Psoas muscle (tissue), 8 donors: ENCODE results near the gene HID1. TPM values are rescaled to one million over a fixed set of nuclear protein-coding genes. Genes with fewer than 3 reads are reported as not detected.

Source experiments
- ATAC-seq, 4 donors: fragments of 200-7000 bp; cut with Tn5 transposase; one replicate each; pipeline ENCODE4 v1.9.1; 2020; ENCODE audit warnings: moderate library complexity in 3 of 4, mild to moderate bottlenecking in 2 of 4
- DNase-seq, 2 donors: peaks; one replicate each; pipeline ENCODE4 v3.0.0-alpha.2; 2020
- H3K27ac ChIP-seq: fragments of 200-600 bp; one replicate; pipeline ENCODE4 v1.8.0; 2022
- H3K27me3 ChIP-seq, 3 donors: fragments of 200-600 bp in 1 of 3; one replicate each; pipeline versions ENCODE4 v1.6.1 to v1.8.0; 2013 to 2022; ENCODE audit warnings: low read length in 2 of 3, mild to moderate bottlenecking in 2 of 3, moderate library complexity in 1 of 3; ENCODE audit not compliant: insufficient read depth in 3 of 3
- H3K36me3 ChIP-seq, 2 donors: fragments of 200-600 bp in 1 of 2; one replicate each; pipeline versions ENCODE4 v1.6.1 to v1.8.0; 2013 to 2022; ENCODE audit warnings: low read depth in 1 of 2, mild to moderate bottlenecking in 1 of 2, moderate library complexity in 1 of 2; ENCODE audit not compliant: insufficient read depth in 1 of 2
- H3K4me1 ChIP-seq: fragments of 200-600 bp; one replicate; pipeline ENCODE4 v1.8.0; 2022
- H3K4me3 ChIP-seq: fragments of 200-600 bp; one replicate; pipeline ENCODE4 v1.8.0; 2022; ENCODE audit warnings: mild to moderate bottlenecking
- H3K9me3 ChIP-seq: fragments of 200-600 bp; one replicate; pipeline ENCODE4 v1.8.0; 2022
- CTCF ChIP-seq: fragments of 200-600 bp; IDR thresholded peaks from one replicate; pipeline ENCODE4 v1.8.0; 2022; ENCODE audit warnings: antibody characterized with exemption
- WGBS, 3 donors: extraction: QIAGEN DNeasy Blood & Tissue Kit; methylation state at CpG; one replicate each; pipeline versions ENCODE4 v1.1.6 to v1.1.7; 2013; 5-methylcytosine and 5-hydroxymethylcytosine counted together
- intact Hi-C, 2 donors: fragments of 100-400 bp; cut with DNase I; formaldehyde crosslinking; loops; one replicate each; pipeline versions ENCODE4 v1.11.0 to v1.14.2; 2022
- polyA plus RNA-seq, 3 donors: library from polyadenylated mRNA; stranded (reverse); fragments of 200-250 nt; gene quantifications; one replicate each; pipeline ENCODE4 v1.2.3, GENCODE V29; 2013
- total RNA-seq, 4 donors: library from RNA; stranded (reverse); fragmentation: NEBNext Ultra II Directional in 2 of 4; extraction: Animal tissue kit (Norgen Biotek cat#: 25700) in 2 of 4; gene quantifications; one replicate each; pipeline versions ENCODE4 v1.2.1 to v1.2.4, GENCODE V29; 2021 to 2023
- donor health status: healthy with polysubstance abuse.
- donor health status: DM: no; HTN: no; CAD: no; lungs with moderate emphysema.
- donor health status: Bipolar disorder and iron deficiency.
- donor health status: healthy.
- donor health status: DM: yes; HTN: yes; CAD: no.
- donor health status: DM: no; HTN: no; CAD: no.
- donor health status: DM: no; HTN: no; CAD: no.
- donor health status: DM: yes; HTN: yes; CAD: no.

Gene HID1
- total and polyA plus RNA-seq, 7 donors: 1.7 to 10.4 (median 2.6) TPM

- Histone ChIP-seq H3K36me3 (no peaks in the 10 kb centered on the region), H3K4me3 (no peak overlapping the region), H3K9me3 (no peaks in the 10 kb centered on the region), H3K4me1 (peaks cover 4% of the 10 kb centered on the region), H3K27me3 (no peaks in the 10 kb centered on the region), H3K27ac (no peak overlapping the region)
- WGBS, 3 donors: 86 to 91% (median 87%) methylated on average over 5 of the region's 5 CpGs
- no peak for TF ChIP-seq CTCF
- ATAC-seq (no peak), DNase-seq (no peak)
- intact Hi-C loops: no loop called here
These were observed 23.3 kb upstream of the HID1 start for GRCh38 chr17:74995847-74996246.

- Histone ChIP-seq H3K4me3 (no peak overlapping the region), H3K36me3 (no peaks in the 10 kb centered on the region), H3K27me3 (no peaks in the 10 kb centered on the region), H3K9me3 (no peaks in the 10 kb centered on the region), H3K4me1 (peaks cover 4% of the 10 kb centered on the region), H3K27ac (no peak overlapping the region)
- intact Hi-C loops: no loop called here
- 89 to 92% (median 92%) methylated on average over 7 of the region's 7 CpGs for WGBS, 3 donors
- ATAC-seq (no peak), DNase-seq (peak in 1 of 2 donors; percentile 19)
- no peak for TF ChIP-seq CTCF
These were observed 21.9 kb upstream of the HID1 start for GRCh38 chr17:74994440-74994839.

DNA sequence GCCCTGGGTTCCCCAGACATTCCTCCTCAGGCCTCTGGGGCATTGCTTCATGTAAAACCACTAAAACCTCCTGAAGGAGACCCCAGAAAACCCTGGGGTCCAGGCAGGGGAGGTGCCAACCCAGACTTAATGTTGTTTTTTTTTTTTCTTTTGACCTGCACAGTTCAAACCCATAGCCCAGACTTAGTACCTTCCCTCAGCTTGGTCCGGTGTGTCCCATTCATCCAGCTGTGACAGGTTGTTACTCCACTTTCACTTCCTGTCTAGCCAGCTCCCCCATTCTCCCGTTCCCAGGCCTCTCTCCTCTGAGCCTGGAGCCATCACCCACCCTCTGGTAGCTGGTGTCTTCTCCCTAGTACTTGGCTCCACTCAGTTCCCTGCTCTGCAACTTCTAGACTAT, 19.7 kb upstream of the HID1 start:
- intact Hi-C loops: no loop called here
- H3K4me3 ChIP-seq: no peak overlapping the region
- no peaks in the 10 kb centered on the region for H3K9me3 ChIP-seq
- H3K36me3 ChIP-seq: no peaks in the 10 kb centered on the region
- peaks cover 4% of the 10 kb centered on the region for H3K4me1 ChIP-seq
- ATAC-seq (no peak), DNase-seq (no peak)
- no peak overlapping the region for H3K27ac ChIP-seq
- no peaks in the 10 kb centered on the region for H3K27me3 ChIP-seq
- no peak for TF ChIP-seq CTCF
- WGBS, 3 donors: 62 to 85% (median 75%) methylated on average over 2 of the region's 2 CpGs

DNA sequence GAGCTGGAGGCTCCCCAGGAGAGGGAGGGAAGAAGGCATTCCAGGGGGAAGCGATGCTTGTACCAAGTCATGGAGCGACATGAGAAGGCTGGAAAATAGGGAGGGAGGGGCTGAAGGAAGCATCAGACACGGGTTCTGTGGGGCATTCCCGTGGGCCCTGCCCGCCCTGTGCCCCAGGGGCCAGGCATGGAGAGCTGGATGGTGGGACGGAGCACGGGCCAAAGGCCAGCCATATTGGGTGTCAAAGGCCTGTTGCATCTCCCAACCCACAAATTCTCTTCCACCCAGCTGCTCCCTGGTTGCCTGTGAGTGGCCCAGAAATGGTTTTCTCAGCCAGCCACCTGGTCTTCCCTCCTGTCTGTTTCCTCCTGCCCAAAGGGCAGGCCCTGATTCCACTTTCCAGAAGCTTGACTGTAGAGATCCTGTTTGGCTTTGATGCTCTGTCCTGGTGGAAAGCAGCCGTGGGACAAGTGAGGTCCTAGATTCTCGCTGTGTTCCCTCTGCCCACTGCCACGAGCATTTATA, 18.1 kb upstream of the HID1 start:
- H3K4me3 ChIP-seq: no peak overlapping the region
- no peak for TF ChIP-seq CTCF
- ATAC-seq (no peak), DNase-seq (peak in 1 of 2 donors; percentile 30)
- no peak overlapping the region for H3K27ac ChIP-seq
- intact Hi-C loops: no loop called here
- no peaks in the 10 kb centered on the region for H3K27me3 ChIP-seq
- WGBS, 3 donors: 47 to 63% (median 56%) methylated on average over 9 to 10 of the region's 10 CpGs
- no peaks in the 10 kb centered on the region for H3K36me3 ChIP-seq
- H3K4me1 ChIP-seq: peaks cover 9% of the 10 kb centered on the region
- H3K9me3 ChIP-seq: no peaks in the 10 kb centered on the region
